Nephron progenitor cell (in vitro differentiated cells): ENCODE measurements around the gene FAM83D.

ENCODE experiments used
- DNase-seq: peaks from one replicate; pipeline ENCODE4 v3.0.0; 2021
- H3K27ac Mint-ChIP-seq: 2 replicates; pipeline ENCODE4 v1.8.0; 2021; ENCODE audit warnings: mild to moderate bottlenecking, moderate library complexity, mixed read lengths
- H3K27me3 Mint-ChIP-seq: 2 replicates; pipeline ENCODE4 v1.8.0; 2021; ENCODE audit warnings: mild to moderate bottlenecking, low read depth, mixed read lengths; ENCODE audit not compliant: poor library complexity
- H3K36me3 Mint-ChIP-seq: 2 replicates; pipeline ENCODE4 v1.8.0; 2021; ENCODE audit warnings: low read depth, mixed read lengths
- H3K4me1 Mint-ChIP-seq: 2 replicates; pipeline ENCODE4 v1.8.0; 2021; ENCODE audit warnings: mixed read lengths
- H3K4me3 Mint-ChIP-seq: 2 replicates; pipeline ENCODE4 v1.8.0; 2021; ENCODE audit warnings: mild to moderate bottlenecking, moderate library complexity, mixed read lengths
- H3K9me3 Mint-ChIP-seq: 2 replicates; pipeline ENCODE4 v1.8.0; 2021; ENCODE audit warnings: mild to moderate bottlenecking, moderate library complexity, mixed read lengths
- TF ChIP-seq, protein P1 (sequence below): fragments of 200-600 bp; sonication (generic); IDR thresholded peaks from 2 replicates; pipeline ENCODE4 v1.5.0; 2021; ENCODE audit warnings: antibody characterized with exemption

The FAM83D gene

DNA sequence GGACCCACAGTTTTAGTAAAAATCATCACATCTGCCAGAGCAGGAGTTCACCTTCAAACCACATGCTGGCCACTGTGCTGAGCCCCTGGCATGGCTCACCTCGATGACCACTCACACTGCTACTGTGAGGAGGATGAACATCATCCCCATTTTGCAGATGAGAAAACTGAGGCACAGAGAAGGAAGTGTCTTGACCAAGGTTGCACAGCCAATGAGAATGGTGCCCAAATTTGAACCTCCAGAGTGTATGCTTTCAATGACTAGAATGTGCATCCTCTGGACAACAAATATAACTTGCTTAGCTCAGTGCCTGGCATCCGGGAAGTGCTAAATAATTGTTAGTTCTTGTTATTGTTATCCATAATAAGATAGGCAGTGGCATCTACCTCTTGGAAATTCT, 37.2 kb upstream of the FAM83D start:
- TF ChIP-seq, protein P1, sequence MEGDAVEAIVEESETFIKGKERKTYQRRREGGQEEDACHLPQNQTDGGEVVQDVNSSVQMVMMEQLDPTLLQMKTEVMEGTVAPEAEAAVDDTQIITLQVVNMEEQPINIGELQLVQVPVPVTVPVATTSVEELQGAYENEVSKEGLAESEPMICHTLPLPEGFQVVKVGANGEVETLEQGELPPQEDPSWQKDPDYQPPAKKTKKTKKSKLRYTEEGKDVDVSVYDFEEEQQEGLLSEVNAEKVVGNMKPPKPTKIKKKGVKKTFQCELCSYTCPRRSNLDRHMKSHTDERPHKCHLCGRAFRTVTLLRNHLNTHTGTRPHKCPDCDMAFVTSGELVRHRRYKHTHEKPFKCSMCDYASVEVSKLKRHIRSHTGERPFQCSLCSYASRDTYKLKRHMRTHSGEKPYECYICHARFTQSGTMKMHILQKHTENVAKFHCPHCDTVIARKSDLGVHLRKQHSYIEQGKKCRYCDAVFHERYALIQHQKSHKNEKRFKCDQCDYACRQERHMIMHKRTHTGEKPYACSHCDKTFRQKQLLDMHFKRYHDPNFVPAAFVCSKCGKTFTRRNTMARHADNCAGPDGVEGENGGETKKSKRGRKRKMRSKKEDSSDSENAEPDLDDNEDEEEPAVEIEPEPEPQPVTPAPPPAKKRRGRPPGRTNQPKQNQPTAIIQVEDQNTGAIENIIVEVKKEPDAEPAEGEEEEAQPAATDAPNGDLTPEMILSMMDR: no peak
- Mint-ChIP-seq H3K4me1 (no peaks in the 10 kb centered on the region), H3K4me3 (no peak overlapping the region), H3K9me3 (no peaks in the 10 kb centered on the region), H3K27me3 (peaks cover 40% of the 10 kb centered on the region), H3K27ac (no peak overlapping the region), H3K36me3 (no peaks in the 10 kb centered on the region)
- no peak for DNase-seq

DNA sequence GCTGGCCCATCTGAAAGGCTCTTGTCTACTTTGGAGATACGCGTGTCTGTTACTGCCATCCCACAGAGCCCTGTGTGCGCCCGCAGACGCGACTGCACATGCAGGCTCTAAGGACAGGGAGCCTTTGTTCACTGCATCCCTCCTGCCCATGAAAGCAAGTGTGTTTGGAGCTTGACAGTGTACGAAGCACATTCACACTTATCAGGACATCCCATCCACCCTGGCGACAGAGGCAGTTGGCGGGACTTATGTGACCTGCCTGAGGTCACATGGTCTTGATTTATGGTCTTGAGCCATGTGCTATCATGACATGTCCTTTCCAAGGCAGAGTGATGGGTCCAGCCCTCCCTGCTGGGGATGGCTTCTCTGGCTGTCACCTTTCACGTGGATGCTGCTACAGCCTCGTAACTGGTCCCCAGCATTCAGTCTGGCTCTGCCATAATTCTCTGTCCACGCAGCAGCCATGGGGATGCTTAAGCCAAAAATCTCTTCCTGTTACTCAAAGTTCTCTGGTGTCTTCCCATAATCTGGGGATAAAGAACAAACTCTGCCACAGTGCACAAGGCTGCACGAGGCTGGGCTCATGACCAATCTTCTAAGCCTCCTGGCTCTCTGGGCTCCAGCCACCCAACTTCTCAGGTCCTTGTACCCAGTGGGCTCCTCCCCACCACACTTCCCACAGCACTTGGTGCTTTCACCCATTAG, 36.3 kb upstream of the FAM83D start:
- no peaks in the 10 kb centered on the region for H3K9me3 Mint-ChIP-seq
- TF ChIP-seq, protein P1: no peak
- peaks cover 8% of the 10 kb centered on the region for H3K4me1 Mint-ChIP-seq
- no peak for DNase-seq
- peaks cover 41% of the 10 kb centered on the region for H3K27me3 Mint-ChIP-seq
- no peaks in the 10 kb centered on the region for H3K36me3 Mint-ChIP-seq
- no peak overlapping the region for H3K4me3 Mint-ChIP-seq
- H3K27ac Mint-ChIP-seq: no peak overlapping the region

DNA sequence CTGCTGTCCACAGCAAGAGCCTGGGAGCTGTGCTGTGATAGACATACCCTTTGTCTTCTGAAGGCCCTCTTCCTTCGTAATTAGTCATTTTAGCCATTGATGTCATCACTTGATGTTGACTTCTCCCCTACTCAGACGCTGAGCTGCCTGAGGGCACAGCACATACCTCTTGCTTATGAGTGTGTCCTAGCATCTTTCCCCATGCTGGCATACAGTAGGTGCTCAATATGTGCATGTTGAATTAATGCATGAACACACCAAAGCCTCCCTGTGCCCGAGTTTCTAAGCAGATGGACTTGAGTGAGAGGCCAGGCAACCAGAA, 35.8 kb upstream of the FAM83D start:
- peaks cover 42% of the 10 kb centered on the region for H3K27me3 Mint-ChIP-seq
- H3K27ac Mint-ChIP-seq: no peak overlapping the region
- H3K9me3 Mint-ChIP-seq: no peaks in the 10 kb centered on the region
- H3K4me1 Mint-ChIP-seq: peaks cover 8% of the 10 kb centered on the region
- no peaks in the 10 kb centered on the region for H3K36me3 Mint-ChIP-seq
- no peak overlapping the region for H3K4me3 Mint-ChIP-seq
- TF ChIP-seq, protein P1: no peak
- DNase-seq: no peak

DNA sequence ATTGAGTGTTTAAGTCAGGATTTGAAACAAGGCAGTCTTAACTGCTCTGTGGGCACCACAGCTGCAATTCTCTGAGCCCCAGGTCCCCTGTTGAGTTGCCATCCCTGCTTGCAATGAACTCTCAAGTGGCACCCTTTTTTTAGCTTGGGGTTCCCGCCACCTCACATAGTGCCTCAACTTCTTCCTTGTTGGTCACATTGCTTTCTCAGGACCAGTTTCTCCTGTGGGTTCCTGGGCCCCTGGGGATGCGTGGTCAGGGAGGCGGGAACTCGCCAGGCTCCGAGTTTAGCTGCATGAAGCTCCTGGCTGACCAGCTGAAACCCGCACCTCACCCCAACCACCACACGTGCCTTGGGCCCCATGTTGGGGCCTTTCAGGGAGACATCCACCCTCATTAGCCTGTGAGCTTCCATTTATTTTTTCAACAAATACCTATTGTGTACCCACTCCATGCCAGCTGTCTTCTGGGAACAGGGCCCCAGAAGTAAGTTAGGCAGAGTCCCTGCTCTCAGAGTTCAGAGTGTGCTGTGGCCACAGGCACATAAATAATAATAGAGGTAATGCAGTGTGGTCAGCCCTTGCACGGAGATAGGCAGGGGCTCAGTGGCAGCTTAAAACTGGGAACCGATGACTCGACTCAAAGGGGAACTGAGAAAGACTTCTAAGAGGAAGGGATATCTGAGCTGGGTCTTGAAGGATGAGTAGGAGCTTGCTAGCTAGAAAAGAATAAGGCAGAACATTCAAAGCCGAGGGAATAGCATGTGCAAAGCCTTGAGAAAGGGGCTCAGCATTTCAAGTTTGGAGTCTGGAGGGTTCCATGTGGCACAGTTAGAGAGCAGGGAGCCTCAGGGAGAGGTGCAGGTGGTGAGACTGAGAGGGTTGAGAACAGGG, 33.9 kb upstream of the FAM83D start:
- peaks cover 59% of the 10 kb centered on the region for H3K27me3 Mint-ChIP-seq
- H3K27ac Mint-ChIP-seq: no peak overlapping the region
- H3K4me1 Mint-ChIP-seq: peaks cover 8% of the 10 kb centered on the region
- TF ChIP-seq, protein P1: no peak
- no peaks in the 10 kb centered on the region for H3K9me3 Mint-ChIP-seq
- no peaks in the 10 kb centered on the region for H3K36me3 Mint-ChIP-seq
- no peak overlapping the region for H3K4me3 Mint-ChIP-seq
- no peak for DNase-seq

DNA sequence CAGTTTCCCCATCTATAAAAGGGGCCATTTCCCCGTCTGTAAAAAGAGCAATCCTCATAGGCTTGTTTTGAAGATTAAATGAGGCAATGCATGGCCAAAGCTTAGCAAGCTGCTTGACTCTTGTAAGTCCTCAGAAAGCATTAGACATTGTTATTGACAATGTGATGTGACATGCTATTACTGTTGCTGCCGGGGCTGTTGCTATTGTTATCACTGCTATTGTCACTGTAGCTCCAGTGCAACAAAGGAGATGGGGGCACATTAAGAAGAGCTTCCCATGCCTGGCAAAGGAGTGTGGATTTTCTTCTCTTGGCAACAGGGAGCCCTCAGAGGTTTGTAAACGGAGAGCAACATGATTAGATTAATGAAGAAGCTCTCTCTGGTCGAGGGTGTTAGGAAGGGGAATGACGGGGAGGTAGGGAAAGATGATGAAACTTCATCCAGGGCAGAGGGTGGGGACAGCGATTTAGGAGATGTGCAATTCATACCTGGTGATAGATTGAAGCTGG, 33.1 kb upstream of the FAM83D start:
- TF ChIP-seq, protein P1: no peak
- peaks cover 8% of the 10 kb centered on the region for H3K4me1 Mint-ChIP-seq
- no peaks in the 10 kb centered on the region for H3K9me3 Mint-ChIP-seq
- no peak overlapping the region for H3K4me3 Mint-ChIP-seq
- peaks cover 65% of the 10 kb centered on the region for H3K27me3 Mint-ChIP-seq
- no peak for DNase-seq
- H3K36me3 Mint-ChIP-seq: no peaks in the 10 kb centered on the region
- H3K27ac Mint-ChIP-seq: no peak overlapping the region
